Stimulated activated CD4-positive, alpha-beta T cell treated with anti-CD3 and anti-CD28 coated beads, Interleukin-2, amount 100 ng/mL, for 48 hours (primary cell): ENCODE results near the gene SLC44A3.

Experiments used
- DNase-seq, 2 donors: peaks; one replicate each; pipeline ENCODE4 v3.0.0-alpha.2; 2020

The SLC44A3 gene, protein sequence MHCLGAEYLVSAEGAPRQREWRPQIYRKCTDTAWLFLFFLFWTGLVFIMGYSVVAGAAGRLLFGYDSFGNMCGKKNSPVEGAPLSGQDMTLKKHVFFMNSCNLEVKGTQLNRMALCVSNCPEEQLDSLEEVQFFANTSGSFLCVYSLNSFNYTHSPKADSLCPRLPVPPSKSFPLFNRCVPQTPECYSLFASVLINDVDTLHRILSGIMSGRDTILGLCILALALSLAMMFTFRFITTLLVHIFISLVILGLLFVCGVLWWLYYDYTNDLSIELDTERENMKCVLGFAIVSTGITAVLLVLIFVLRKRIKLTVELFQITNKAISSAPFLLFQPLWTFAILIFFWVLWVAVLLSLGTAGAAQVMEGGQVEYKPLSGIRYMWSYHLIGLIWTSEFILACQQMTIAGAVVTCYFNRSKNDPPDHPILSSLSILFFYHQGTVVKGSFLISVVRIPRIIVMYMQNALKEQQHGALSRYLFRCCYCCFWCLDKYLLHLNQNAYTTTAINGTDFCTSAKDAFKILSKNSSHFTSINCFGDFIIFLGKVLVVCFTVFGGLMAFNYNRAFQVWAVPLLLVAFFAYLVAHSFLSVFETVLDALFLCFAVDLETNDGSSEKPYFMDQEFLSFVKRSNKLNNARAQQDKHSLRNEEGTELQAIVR

DNA sequence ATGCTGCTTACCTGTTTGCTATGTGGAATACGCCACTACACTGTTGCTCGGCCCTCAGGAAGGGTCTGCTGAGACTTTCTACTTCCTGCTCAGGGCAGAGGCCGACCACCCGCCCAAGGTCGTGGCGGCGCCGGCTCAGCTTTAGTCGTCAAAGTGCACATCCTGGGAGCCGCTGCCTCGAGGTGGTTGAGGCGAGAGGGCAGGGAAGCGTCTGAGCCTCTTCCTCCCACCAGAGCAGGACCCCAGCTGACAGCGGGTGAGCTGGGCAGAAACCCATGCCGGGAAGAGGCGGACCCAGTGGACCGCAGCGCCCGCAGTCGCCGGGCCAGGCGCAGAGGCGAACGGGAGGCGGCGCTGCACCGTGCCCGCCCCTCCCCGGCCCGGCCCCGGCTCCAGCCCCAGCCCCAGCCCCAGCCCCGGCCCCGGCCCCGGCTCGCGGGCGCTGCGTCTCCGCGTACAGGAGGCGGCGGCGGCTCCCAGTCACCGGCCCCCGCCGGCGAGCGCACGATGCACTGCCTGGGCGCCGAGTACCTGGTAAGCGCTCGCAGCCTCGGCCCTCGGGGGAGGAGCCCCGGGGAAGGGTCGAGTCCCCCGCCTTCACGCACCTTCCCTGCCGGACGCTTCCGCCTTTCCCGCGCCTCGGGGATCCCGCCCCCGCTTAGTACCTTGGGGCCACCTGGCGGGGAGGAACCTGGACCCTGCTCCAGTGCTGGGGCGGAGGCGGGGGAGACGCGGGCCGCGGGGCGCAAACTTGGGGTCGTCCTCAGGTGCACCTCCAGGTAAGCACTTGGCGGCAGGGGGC lies at the start of gene SLC44A3:
TSS of gene SLC44A3 (plus strand) at position 413 of the 802 bp plus-strand sequence. CDS start at position 508, 95 bp downstream.
- DNase-seq: peak in 1 of 2 donors; percentile 18

DNA sequence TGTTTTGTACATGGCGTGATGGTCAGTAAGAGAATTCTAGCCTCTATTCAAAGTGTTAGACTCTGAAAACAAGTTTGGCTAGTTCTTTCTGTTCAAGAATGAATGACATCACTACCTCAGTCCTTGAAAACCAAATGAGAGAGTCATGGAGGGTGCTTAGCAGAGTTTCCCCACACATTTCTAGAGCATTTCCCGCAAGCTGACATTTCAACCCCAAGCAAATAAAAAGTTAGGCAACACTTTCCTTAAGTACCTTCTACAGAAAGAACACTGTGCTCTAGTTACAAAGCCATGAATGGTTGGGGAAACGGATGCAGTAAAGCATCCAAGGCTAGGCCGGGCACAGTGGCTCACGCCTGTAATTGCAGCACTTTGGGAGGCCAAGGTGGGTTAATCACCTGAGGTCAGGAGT lies 47.9 kb upstream of the SLC44A3 start:
- DNase-seq: no peak

DNA sequence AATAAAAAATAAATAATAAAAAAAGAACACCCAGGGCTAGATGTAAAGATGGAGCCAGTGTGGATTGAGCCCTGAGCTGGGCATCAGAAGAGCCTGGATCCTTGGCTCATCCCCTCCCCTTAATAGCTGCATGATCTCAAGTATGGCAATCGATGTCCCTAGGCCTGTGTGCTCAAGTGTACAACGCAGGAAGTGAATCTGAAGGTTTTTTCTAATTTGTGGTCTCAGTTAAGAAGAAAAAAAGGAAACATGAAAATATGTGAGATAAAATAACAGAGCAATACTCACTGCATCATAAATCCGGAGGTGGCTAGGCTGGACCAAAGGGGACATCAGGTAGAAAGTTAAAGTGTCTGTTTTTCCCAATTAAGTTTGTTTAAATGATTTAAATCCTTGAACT lies 47.3 kb upstream of the SLC44A3 start:
- DNase-seq: no peak

DNA sequence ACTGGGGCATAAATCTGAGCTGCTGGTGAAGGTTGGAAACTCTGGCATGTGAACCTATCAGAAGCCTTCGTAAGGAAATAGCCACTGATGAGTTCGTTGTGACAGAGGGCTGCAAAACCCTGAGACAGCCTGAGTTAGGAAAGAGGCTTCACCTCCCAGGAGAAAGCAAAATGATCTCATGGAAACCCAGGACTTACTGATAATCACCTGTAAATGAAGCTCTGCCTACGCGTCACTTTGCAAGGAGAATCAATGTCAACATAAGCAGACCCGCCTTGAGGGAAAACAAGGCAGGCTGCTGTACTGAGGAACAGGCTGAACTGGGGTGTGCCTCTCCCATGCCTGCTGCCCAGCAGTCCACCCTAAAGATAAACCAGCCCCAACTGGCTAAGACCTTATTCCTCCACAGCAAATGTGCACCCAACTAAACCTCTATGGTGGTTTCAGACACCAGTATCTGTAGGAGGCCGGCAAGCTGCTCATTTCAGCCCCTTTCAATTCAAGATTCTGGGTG lies 46.8 kb upstream of the SLC44A3 start:
- DNase-seq: no peak

DNA sequence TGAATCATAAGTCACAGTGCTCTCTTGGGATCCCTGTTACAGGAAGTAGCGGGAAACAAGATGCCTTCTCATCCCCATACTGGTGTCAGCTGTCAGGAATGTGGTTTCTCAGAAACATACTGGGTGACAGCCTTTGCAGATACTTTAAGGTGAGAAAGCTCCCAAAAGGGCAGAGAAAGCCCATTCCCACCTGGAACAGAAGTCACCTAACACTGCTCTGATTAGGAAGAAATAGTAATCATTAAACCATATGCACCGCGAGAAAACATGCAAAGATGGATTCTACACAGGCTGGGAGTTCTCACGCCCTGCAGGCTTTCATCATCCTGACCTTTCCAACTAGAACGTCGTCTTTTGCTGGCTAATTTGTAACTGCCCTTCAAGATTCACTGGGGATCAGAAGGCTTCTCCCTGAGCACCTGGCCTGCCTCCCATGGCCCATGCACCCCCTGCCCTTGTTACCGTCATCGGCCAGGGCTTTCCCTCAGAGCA lies 46.2 kb upstream of the SLC44A3 start:
- no peak for DNase-seq

DNA sequence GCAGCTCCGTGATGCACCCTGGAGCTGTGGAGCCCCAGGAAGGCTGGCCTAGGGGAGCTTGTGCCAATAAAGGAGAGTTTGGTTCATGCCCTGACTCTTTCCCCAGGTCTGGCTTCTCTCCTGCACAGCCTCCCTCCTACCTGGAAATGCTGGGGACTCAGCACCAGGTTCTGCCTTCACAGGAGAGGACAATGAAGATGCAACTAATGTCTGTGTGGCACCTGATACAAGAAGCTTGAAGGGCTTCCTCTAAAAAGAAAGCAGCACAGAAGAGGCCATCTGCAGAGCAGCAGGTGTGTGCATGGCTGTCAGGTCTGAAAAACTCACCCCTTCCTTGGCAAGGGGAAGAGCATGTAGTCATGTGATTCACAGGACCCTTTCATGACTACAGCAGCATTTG lies 43.7 kb upstream of the SLC44A3 start:
- DNase-seq: no peak

DNA sequence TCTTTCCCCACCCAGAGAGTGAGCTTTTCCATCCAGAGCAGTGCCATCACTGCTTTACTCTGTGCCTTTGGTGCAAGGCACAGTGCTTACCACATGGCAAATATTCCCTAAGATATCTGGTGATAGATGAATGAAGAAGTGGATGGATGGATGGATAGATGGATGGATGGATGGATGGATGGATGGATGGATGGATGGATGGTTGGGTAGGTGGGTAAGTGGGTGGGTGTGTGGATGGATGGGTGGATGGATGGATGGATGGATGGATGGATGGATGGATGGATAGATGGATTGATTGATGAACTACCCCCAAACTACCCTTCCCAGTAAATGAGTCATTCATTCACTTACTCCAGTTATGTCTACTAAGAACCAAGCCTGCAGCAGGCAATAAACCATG lies 42.9 kb upstream of the SLC44A3 start:
- DNase-seq: no peak

DNA sequence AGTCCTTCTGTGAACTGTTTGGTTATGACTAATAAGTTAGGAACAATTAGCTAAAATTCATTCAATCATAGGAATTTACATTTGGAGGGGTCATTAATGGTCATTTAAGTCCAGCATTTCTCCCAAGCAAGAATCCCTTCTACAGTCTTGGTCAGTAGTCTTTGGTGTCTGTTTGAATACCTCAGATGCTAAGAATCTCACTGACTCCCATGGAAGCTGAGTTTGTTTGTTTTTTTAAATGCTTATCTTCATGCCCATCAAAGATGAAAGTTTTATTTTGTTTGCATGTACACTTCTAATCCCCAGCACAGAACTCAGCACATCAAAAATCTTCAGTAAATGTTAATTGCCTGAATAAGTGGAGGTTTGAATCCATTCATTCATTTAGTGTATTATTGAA lies 41.3 kb upstream of the SLC44A3 start:
- no peak for DNase-seq

DNA sequence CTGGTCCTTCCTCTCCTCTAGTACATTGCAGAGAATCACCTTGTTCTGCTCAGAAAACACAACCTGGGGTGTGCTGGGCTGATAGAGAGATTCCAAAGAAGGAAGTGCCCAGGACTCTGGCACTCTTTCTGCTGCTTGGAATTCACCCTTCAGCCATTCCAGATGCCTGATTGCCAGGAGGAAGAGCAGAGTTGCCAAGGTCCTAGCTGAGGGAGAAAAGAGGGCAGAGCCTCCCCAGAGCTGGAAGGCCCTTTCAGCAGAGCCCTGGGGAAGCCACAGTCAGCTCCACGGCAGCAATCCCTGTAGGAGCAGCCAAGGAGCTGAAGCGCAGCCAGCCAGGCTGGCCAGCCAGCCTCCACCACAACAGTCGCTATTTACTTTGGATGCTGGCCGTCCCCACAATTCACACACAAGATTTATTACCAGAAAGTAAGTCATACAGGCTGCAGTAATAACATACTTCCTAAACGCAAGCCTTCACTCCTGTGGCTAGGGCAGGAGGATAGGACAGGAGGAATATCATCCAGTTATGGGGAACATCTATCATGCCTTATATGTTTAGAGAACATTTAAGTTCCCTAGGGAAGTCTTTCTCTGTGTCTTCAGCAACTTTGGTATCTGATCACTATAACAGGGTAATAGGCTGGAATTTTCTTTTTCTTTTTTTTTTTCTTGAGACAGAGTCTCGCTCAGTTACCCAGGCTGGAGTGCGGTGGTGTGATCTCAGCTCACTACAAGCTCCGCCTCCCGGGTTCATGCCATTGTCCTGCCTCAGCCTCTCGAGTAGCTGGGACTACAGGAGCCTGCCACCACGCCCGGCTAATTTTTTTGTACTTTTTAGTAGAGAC lies 36.6 kb upstream of the SLC44A3 start:
- DNase-seq: no peak

DNA sequence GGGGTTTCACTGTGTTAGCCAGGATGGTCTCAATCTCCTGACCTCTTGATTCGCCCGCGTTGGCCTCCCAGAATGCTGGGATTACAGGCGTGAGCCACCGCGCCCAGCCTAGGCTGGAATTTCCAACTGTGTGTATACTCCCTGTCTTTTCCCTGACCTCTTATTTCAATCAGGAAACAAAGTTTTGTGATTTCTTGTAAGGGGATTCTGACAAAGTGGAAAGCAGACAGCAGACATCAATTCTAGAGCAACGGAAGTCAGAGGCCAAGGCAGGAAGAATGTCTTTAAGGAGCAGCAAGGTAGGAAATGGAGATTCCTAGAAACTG lies 36.0 kb upstream of the SLC44A3 start:
- no peak for DNase-seq

DNA sequence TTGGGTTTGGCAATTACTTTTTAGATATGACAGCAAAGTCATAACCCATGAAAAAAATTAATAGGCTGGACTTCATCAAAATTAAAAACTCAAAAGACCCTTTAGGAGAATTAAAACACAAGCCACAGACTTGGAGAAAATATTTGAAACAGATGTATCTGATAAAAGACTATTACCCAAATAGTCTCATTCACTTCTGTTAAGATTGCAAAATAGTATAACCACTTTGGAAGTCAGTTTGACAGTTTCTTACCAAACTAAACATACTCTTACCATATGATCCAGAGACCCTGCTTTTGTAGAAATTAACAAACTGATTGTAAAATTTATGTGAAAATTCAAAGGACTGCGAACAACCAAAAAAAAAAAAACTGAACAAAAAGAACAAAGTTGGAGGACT lies 32.5 kb upstream of the SLC44A3 start:
- no peak for DNase-seq

DNA sequence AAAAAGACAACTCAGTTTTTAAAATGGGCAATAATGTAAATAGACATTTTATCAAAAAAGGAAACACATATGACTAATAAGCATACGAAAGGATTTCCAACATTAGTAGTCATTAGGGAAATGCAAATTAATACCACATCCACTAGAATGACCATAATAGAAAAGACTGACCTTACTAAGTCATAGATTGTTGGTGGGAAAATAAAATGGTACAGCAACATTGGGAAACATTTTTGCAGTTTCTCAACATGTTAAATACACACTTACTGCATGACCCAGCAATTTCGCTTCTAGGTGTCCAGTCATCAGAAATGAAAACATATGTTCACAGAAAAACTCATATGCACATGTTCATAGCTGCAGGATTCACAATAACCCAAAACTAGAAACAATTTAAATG lies 29.9 kb upstream of the SLC44A3 start:
- DNase-seq: no peak

DNA sequence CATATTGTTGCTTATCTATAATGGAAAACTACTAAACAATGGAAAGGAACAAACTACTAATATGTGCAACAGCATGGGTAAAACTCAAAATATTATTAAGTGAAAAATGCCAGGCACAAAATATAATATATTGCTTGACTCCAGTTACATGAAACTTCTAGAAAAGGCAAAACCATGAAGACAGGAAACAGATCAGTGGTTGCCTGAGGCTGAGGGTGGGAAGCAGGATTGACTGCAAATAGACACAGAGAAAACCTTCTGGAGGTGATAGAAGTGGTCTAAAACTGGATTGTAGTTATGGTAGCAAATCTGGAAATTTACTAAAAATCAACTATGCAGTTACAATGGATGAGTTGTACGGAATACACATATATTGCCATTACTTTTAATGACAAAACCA lies 29.5 kb upstream of the SLC44A3 start:
- DNase-seq: no peak

DNA sequence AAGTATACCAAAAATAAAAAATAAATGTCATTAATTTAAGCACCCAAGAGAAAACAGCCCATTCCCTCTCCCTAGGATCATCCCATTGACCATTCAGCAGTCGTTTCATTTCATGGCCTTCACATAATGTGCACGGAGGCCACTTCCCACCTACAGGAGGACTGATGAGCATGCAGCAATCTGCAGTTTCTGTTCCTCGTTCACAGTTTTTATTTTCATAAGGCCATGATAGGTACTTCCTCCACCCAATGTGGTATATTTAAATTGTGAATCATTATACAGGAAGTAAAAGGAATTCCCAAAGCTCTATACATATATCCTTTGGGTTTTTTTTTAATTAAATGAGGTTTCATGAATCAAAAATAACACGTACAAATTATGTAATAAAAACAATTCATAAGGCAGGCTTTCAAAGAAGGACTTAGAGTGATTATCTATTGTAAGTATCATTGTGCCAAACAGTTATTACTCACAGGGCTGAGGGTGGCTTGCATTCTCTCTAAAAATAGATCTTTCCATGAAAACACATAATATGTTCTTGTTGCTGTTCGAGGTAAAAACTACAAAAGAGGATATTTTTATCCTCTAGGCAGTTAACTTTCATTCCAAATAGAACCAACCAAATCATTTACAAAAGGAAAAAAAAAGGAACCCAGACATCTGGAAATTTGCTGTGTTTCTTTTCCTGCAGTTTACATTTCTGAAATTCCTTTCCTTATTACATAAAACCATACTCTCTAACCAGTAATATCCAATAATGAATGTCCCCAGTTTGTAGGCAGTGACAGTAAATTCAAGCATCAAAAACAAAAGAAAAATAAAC lies 27.5 kb upstream of the SLC44A3 start:
- no peak for DNase-seq

DNA sequence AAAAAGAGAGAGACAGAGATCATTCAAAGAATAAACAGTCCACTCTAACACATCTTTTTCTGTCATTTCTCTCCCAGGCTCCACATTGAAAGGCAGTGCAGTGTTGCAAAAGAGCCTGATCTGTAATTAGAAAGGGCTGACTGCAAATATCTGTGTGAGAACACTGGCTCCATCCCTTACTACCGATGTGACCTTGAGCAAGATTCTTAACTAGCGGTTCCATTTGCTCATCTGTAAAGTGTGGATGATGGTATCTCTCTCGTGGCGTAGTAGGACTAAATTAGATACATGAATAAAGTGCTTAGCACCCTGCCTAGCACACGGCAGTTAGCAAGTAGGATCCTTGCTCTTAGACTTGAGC lies 26.9 kb upstream of the SLC44A3 start:
- DNase-seq: no peak

DNA sequence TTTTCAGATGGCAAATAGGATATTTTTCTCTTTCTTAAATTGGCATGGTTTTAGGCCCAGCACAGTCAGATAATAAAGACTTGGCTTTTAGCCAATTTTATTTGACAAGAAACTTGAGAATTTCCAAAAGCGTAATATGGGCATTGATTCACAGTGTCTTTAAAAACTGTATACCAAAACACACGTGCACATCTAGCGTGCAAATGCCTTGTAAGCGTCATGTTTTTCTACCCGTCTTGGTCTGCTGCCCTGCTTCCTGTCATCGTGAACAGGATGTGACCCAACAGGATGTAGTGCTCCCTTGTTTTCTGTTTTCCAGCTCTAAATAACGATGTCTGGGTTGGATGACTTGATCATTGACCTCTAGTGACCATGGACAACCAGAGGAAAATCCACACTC lies 24.7 kb upstream of the SLC44A3 start:
- DNase-seq: no peak

DNA sequence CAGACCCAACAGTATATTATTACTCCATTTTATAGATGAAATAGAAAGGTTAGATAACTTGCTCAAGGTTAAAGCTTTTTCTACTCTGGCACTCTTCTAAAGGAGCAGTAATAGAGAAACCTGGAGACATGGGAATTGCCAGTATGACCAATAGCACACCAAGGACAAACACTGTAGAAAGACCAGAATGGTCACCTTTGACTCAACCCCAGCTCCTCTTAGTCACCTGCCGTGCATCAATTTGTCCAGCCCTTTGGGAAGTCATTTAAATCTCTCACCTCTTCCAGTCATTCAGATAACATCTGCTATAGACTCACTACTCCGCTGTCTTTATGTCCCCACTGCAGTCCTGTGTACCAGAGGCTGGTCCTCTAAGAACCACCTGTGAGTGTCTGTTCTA lies 23.9 kb upstream of the SLC44A3 start:
- no peak for DNase-seq

DNA sequence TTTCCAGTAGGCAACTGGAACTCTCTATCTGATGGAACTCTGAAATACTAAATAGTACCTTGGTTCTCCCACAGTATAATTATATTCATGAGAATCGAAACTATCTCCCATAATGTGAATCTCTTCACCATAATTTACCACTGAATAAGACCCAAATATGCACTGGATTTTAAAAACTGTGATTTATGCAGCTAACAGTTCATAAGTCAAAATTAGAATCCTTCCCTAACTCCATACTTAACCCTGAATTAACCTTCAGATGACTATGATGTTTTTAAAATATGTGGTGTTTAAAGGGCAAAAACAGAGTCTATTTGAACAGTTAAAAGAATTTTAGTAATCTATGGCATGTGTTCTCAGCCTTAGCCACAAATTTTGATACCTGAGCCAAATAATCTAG lies 22.9 kb upstream of the SLC44A3 start:
- no peak for DNase-seq

DNA sequence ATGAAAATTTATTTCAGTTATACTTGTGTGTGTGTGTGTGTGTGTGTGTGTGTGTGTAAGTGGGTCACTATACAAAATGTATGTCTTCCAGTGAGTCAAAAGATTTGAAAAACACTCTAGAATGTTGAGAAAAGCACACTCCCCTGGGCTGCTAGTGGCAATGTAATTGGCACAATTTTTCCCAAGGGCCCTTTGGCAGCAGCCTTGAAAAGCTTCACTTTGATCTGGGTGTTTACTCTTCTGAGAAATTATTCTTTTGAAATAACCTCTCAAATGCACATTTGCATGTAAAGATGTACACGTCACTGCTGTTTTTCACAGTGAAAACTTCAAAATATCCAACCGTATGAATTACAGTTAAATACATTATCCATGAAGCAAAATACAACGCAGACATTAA lies 22.1 kb upstream of the SLC44A3 start:
- no peak for DNase-seq

DNA sequence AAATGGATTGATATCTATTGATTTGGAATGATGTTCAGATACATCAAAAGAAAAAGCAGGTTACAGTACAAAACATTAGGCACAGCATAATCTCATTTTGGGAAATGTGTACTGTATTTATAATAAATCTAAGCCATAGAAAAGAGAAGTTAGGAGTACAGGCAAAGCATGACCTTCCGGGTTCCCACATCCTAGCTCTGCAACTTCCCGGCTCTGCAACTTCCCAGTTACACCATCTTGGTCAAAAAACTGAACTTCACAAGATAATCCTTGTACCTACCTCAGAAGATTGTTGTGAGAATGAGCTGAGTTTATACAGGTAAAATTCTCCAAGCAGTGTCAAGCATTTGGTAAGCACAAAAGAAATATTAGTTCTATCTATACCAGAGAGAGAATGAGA lies 21.7 kb upstream of the SLC44A3 start:
- DNase-seq: no peak

DNA sequence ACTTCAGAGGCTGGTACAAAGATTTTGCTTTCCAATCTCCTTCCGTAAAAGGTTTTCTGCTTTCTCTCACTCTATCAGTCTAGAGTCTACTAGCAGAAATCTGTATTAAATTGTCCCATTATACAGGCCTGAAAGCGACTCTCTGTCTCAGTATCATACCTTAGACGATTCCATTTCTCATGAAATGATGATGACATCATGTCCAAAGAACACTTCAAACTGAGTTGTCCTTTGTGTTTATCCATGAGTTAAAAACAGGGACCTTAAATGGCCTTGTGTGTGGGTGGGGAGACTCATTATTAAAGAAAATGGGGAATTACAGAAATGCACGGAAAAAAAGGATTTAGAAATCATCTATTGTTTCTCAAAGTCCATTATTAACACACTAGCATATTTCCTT lies 21.0 kb upstream of the SLC44A3 start:
- DNase-seq: no peak
